HG03280 (cell line): ENCODE results near the gene CKAP2L.

ENCODE experiments used
- ATAC-seq: cut with Tn5 transposase; IDR thresholded peaks from one replicate; pipeline ENCODE4 v1.9.1; 2021; ENCODE audit warnings: mild to moderate bottlenecking, moderate library complexity; ENCODE audit not compliant: unreplicated experiment

CKAP2L gene, protein sequence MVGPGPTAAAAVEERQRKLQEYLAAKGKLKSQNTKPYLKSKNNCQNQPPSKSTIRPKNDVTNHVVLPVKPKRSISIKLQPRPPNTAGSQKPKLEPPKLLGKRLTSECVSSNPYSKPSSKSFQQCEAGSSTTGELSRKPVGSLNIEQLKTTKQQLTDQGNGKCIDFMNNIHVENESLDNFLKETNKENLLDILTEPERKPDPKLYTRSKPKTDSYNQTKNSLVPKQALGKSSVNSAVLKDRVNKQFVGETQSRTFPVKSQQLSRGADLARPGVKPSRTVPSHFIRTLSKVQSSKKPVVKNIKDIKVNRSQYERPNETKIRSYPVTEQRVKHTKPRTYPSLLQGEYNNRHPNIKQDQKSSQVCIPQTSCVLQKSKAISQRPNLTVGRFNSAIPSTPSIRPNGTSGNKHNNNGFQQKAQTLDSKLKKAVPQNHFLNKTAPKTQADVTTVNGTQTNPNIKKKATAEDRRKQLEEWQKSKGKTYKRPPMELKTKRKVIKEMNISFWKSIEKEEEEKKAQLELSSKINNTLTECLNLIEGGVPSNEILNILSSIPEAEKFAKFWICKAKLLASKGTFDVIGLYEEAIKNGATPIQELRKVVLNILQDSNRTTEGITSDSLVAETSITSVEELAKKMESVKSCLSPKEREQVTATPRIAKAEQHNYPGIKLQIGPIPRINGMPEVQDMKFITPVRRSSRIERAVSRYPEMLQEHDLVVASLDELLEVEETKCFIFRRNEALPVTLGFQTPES

DNA sequence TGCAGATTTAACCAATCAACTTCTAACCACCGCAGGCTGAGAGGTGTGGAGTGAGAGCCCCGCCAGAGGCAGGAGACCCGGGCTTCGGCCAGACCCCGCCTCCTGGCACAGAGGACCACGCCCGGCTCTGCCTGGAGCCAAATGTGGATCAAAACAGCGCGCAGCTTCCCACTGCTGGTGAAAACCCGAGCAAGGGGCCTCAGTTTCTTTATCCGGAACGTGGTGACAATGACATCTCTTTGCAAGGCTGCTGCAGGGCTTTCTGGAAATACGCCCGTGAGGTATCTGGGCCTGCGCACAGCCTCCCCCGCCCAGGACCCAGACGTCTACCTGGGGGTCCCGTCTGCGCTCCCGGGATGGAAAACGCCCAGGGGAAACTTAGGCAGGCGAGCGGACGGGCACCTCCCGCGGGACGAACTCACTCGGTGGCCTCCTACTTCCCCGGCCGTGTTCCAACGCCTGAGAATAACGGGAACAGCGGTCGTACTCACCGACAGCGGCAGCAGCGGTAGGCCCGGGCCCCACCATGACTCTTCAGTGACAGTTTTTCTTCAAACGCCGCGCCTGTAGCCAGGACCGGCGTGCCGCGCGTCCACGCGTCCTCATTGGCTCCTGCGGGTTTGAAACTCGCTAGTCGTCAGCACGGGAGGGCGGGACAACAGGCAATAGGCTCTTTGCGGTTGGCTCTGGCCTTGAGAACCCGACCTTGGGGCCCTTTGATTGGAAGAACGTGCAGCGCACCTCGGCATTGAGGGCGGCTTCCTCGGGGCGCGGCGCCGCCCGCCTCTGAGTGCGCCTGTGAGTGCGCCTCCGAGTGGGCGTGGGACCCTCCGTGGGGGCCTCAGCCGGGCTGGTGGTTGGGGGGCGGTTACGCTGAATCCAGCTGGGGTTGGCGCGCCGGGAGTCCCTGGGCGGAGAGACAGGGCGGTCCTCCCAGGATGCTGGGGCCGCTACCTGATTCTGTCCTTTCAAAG lies at the start of gene CKAP2L:
Gene CKAP2L, minus strand, starts transcription at position 539 of the 974 bp plus-strand sequence. Its CDS starts 11 bp downstream, at position 528.
- ATAC-seq, result peak; percentile 98

DNA sequence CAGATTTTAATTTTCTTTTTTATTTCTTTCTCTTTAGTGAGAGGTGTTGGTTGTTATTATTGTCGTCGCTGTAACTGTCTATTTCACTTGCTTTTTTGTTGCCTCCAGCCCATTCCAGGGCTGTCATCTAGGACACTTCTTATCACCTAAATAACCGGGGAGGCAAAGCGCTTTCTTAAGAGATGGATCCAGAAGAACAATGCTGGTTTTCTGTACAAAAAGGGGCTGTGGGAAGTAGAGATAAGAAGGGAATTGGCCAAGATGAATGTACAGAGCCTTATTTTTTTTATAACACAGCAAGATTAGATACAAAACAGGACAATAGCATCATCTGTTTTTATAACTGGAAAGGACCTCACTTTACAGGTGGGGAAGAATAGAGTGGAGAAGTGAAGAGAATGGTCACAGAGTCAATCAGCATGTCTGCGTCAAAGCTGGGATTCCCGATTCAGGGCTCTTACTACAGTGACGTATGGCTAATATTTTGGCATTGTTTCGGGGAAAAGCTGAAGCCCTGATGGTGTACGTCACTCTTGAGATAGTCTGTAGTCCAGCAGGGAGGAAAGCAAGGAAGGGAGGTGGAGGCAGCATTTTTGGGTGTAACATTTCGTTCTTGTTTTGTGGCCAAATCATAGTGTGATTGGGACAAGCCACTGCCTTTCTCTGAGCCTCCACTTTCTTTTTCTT lies 49.0 kb upstream of the CKAP2L start:
- no peak for ATAC-seq

DNA sequence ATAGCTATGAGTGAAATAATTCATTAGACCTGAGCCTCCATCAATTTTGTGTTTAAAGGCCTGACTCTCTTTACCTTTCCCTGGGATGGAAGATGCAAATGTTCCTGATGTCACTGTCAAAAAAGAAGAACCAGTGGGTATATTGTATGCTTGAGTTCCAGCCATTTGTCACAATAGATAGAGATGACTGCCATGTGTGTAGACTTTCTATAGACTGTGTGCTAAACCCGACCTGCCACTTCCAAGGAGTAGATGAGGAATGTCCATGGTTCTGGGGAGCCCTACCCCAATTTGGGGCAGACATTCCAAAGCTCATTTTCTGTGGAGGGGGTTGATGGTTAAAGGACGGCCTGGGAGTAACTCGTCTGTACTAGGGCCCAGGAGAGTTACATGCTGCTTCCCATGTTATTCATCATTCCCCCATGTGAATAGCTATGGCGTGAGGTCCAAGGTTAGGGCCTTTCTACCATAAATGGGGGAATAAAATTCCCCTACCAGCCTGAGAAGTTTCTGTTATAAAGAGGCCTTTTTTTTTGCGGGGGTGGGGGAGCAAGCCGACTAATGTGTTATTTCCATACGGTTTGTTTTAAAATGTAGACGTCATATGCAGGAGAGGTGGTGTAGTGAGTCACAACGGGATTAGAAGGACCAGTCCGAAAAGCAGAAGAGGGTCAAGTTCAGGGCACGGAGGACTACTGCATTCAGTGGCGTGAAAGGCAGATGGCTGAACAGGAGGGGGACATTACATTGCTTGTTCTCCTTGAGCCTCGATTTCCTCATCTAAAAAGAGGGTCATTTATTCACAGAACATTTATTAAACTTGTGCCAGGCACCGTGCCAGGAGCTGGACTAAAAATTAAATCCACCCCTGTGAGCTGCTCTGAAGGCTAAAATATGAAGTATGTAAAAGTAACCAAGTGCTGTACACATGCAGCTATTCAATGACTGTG lies 48.2 kb upstream of the CKAP2L start:
- peak; percentile 63 for ATAC-seq

DNA sequence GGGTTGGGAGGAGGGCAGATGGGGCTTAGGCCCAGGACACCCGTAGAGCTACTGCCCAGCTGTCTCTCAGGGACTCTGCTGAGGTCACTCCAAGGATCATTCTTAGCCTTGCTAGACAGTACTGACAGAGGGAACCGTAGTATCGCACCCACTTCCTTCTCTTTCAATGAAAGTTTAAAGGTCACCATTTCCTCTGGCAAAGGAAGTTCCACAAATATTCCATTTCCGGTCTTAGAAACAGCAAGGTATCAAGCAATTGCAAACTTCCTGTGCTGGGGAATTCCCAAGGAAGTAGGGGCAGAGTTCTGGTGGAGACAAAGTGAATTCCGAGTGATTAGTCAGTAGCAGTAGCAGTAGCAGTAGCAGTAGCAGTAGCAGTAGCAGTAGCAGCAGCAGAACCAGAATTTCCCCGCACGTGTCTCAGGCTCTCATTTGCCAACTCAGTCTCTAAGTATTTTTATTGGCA lies 47.5 kb upstream of the CKAP2L start:
- peak; percentile 37 for ATAC-seq

DNA sequence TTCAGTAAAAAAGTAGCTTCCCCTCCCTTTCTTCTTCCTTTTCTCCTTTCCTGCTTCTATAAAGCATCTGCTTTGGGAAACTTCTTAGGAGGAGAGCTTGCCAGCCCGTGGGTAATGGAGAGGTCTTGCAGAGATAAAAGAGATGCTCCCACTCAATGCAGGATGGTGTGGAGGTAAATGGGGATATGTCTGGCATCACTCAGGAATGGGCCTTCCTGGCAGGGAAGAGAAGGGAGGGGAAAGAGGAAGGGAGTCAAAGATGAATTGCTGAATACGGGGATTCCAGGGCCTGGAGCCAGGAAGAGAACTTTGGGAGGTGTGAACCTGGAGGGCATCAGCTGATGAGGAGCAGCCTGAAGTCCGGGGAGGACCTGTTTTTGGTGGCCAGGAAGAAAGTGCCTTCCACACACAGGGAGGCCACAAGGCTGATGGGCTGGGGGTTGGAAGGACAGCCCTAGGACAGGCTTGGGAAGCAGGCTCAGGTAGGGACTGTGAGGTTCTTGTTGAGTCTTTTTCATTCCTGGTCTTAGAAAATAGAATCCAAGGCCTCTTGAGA lies 46.9 kb upstream of the CKAP2L start:
- ATAC-seq, result no peak

DNA sequence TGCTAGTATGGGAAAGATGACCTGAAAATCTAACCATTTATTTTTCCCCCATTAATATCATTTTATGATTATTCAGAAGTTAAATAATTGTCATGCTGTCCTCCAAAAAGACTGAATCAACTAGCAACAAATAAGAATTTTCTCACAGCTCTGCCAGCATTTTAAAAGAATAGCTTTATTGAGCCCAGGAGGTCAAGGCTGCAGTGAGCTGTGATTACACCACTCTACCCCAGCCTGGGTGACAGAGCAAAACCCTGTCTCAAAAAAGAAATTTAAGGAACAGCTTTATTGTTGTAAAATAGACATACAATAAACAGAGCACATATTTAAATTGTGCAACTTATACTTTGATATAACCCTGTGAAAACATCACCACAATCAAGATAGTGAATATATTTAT lies 44.7 kb upstream of the CKAP2L start:
- ATAC-seq, result no peak

DNA sequence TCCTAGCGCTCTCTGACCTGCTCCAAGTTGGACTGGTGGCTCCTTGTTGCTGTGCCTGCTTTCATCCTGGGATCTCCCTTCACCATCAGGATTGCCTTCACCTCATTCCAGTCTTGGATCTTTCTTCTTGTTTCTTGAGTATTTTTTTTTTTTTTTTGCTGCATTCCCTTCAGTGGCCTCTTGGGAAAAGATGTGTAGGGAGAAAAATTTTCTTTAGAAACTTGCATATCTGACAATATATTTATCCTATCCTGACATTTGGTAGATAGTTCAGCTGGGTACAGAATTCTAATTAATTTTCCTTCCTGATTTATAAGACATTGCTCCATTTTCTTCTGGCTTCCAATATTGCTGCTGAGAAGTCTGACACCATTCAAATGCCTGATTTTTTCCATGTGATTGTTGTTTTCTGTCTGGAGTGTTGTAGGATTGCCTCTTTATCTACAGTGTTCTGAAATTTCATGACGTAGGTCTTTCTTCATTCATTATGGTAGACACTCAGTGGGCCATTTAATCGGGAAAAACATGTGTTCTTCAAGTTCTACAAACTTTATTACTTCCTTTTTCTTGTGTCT lies 42.9 kb upstream of the CKAP2L start:
- ATAC-seq, result no peak

DNA sequence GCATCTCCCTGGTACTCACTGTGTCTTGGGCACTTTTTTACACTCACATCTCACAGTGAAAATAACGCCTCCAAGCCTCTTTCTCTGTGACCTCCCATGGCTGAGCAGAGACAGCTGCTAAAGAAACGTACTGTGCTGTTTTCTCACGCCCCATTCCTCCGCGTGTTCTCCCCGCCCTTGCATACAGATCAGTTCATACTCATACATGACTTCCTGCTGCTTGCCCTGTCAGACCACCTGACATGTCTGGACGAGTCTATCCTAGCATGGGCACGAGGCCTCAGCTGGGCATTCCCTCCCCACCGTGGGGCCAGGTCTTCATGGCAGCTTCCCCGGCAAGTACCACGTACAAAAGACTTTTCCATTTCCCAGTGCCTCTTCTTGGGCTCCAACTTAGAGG lies 41.1 kb upstream of the CKAP2L start:
- peak; percentile 74 for ATAC-seq

DNA sequence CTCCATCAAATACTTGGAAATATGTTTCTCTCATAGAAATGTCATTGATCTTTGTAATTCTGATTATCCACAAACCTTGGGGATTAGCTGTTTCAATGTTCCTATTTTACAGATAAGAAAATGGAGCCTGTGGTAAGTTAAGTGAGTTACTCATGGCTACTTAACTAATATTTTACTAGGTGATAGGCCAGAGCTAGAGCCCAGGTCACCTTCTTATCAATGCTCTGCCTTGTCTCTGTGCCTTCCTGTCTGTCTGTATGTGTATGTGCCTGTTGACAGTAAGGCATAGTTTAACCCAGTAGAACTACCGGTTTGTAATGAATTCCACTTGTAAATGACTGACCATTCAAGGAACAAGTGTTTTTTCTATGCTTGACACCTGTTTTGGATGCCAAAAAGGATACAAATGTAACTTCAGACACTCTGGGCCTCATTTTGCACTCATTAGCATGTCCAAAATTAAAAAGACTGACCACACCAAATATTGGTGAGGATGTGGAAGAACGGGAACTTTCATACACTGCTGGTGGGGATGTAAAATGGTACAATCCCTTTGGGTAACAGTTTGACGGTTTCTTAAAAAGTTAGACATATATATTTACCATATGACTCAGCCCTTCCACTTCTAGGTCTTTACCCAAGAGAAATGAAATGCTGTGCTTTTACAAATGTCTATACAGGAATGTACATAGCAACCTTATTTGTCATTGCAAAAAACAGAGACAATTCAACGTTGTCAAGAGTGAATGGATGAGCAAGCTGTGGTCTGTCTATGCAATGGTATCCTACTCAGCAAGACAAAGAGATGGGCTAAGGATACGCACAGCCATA lies 39.5 kb upstream of the CKAP2L start:
- ATAC-seq, result peak; percentile 40

DNA sequence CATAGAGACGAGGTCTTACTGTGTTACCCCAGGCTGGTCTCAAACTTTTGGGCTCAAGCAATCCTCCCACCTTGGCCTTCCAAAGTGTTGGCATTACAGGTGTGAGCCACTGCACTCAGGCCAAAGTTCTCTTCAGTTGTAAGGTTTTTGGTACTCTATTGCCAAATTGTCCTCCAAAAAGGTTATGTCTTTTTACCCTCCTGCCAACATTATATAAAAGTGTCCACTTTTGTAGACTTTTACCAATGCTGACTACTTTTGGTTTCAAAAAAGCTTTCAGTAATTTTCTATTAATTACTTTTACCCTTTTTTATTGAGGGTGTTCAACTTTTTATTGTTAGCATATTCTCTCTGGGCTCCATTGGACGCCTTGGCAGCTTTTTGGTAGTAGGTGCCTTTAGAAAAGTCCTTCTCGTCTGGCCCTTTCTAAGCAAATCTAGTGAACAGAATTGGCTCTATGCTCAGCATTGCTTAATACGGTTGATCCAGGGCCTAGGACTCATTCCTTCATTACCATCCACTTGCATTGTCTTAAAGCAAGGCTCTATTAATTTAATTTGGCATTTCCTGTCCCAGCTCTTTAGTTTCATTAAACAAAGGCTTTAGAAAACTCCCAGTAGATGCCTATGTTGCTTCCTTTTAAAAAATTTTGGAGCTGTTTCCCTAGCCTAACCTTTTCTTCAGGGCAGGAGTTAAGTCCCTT lies 36.6 kb upstream of the CKAP2L start:
- ATAC-seq, result no peak

DNA sequence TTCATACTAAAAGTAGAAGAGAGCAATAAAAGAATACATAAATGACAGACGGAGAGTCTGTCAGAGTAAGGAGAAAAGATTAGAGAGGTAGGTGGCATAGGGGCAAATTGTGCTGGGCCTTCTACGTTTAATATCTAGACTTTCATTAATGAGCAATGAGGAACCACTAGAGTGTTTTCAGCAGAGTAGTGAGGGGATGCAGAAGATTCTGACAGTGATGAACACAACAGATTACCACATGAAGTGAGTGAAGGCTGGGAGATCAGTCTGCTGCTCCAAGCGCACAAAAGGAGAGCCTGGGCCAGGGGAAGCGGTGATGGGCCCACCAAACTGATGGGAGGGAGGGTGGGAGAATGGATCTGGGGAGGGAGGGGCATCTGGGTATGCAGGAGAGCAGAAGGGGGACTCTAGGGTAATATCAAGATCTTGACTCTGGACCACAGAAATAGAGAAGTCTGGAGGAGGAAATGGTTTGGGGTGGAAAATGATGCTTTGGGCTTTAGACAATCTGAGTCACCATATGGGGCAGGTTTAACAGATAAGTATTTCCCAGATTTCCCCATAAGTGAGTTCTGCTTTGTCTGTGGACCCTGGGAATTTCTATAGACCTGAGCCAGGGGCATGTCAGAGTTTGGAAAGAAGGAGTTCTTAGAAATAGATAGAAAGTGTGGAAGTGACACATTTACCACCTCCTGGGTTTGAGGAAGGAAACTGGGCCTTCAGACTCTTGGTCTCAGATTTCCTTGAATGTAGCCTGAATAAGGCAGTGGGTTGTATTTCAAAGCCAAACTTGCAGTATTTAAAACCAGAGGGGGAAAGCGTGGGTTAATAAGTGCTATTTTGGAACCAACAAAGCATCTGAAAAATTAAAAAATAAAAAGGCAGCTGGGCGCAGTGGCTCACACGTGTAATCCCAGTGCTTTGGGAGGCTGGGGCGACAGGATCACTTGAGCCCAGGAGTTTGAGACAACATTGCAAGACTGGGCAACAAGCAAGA lies 34.9 kb upstream of the CKAP2L start:
- no peak for ATAC-seq

DNA sequence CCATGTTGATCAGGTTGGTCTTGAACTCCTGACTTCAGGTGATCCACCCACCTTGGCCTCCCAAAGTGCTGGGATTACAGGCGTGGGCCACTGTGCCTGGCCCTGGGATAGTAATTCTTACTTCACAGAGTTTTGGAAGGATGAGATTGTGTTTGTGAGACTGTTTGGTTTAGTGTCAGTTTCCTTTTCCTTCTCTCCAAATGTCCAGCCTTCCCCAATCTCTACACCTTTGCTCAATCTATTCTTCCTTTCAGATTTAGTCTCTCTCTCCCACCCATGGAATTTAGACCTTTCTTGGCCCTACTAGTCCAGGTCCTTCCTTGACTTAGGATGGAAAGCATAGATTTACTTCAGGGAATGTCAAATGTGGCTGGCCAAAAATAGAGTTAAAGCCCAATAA lies 32.1 kb upstream of the CKAP2L start:
- no peak for ATAC-seq

DNA sequence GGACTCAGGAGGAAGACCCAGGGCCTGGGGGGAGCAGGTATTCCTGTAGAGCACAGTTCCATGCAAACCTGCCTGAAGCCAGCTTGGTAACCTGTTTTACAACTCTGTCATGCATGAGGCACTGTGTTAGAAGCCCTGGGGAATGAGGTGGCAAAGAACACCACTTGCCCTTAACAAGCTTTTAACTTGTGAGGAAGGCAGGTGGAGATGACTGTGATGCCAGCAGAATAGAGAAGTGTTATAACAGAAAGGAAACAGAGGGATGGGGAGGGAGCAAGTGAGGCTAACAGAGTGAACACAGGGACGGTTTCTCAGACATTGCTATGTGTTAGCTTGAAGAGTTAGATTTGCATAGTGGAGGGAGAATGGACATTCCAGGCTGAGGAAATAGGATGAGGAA lies 31.4 kb upstream of the CKAP2L start:
- ATAC-seq, result no peak

DNA sequence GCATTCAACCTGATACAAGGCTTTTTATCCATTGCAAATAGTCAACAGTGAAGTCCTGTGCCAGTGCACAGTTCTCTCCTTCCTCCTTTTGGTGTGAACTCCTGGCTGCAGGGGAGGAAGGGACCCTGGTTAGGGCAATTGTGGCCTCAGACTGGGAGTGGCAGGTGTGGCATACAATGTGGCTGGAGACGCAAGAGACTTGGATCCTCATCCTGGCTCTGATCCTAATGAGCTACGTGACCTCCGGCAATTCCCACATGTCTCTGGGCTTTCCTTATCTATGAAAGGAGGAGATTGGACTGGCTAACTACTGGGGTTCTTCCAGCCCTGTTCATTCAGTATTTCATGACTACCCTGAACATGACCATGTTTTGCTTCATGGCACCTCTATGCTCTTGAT lies 30.4 kb upstream of the CKAP2L start:
- no peak for ATAC-seq

DNA sequence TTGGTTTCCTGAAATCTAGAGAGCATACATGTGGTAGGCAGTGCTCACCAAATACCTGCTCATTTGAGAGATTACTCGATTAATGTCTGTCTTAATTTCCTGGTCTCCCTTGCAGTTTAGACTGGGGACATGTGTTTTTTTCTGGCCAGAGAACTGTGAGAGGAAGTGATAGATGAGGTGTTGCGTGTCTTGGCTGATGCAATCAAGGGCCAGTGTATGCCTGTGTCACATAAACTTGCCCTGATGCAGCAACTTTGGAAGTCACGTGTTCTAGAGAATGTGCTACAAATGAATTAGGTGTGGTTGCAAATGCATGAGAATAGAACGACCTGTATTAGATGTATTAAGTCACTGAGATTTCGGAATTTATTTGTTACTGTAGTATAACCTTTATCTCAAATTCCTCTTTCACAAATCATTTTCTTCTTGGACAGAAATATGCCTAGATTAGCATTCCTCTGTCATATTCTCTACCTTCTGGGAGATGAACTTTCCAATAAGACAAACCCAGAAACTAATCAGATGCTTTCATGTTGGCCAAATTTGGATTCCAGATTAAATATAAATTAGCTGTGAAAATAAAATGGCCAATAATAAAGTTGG lies 29.8 kb upstream of the CKAP2L start:
- peak; percentile 79 for ATAC-seq
